GM23248 (cell line): ENCODE data around the gene METTL27. TPM values are rescaled to one million over a fixed set of nuclear protein-coding genes. Genes with fewer than 3 reads are reported as not detected.

Source experiments
- DNase-seq: peaks from one replicate; pipeline ENCODE4 v3.0.0-alpha.2; 2015
- H2AFZ ChIP-seq: fragments of 200-600 bp; sonication (generic); 2 replicates; pipeline ENCODE4 v1.6.1; 2016; ENCODE audit warnings: antibody characterized with exemption
- H3F3A ChIP-seq: fragments of 200-600 bp; sonication (generic); 2 replicates; pipeline ENCODE4 v1.6.1; 2016; ENCODE audit warnings: mild to moderate bottlenecking, antibody characterized with exemption, mixed run types; ENCODE audit not compliant: insufficient read depth
- H3K27ac ChIP-seq: fragments of 200-600 bp; sonication (generic); 2 replicates; pipeline ENCODE4 v1.5.1; 2016; ENCODE audit warnings: mild to moderate bottlenecking
- H3K27me3 ChIP-seq: fragments of 200-600 bp; sonication (generic); replicated peaks from 2 replicates; pipeline ENCODE4 v1.6.1; 2016; ENCODE audit warnings: mild to moderate bottlenecking; ENCODE audit not compliant: insufficient read depth
- H3K36me3 ChIP-seq: fragments of 200-600 bp; sonication (generic); 2 replicates; pipeline ENCODE4 v1.6.1; 2016; ENCODE audit warnings: low read depth, mild to moderate bottlenecking
- H3K4me1 ChIP-seq: fragments of 200-600 bp; sonication (generic); 2 replicates; pipeline ENCODE4 v1.6.1; 2016; ENCODE audit warnings: mild to moderate bottlenecking; ENCODE audit not compliant: insufficient read depth
- H3K4me2 ChIP-seq: fragments of 200-600 bp; sonication (generic); one replicate; pipeline ENCODE4 v1.6.1; 2016; ENCODE audit warnings: mild to moderate bottlenecking; ENCODE audit not compliant: unreplicated experiment
- H3K4me3 ChIP-seq: fragments of 200-600 bp; sonication (generic); 2 replicates; pipeline ENCODE4 v1.5.1; 2016; ENCODE audit warnings: mild to moderate bottlenecking
- H3K79me2 ChIP-seq: fragments of 200-600 bp; sonication (generic); 2 replicates; pipeline ENCODE4 v1.6.1; 2016; ENCODE audit warnings: mild to moderate bottlenecking; ENCODE audit not compliant: insufficient read depth
- H3K9ac ChIP-seq: fragments of 200-600 bp; sonication (generic); 2 replicates; pipeline ENCODE4 v1.6.1; 2016; ENCODE audit warnings: mild to moderate bottlenecking
- H3K9me2 ChIP-seq: fragments of 200-600 bp; sonication (generic); 2 replicates; pipeline ENCODE4 v1.6.1; 2016; ENCODE audit warnings: mixed run types, mild to moderate bottlenecking, moderate library complexity; ENCODE audit not compliant: insufficient read depth
- H3K9me3 ChIP-seq: fragments of 200-600 bp; sonication (generic); one replicate; pipeline ENCODE4 v1.6.1; 2017; ENCODE audit warnings: low read depth
- H4K20me1 ChIP-seq: fragments of 200-600 bp; sonication (generic); 2 replicates; pipeline ENCODE4 v1.6.0; 2016; ENCODE audit not compliant: insufficient read depth
- EZH2 ChIP-seq: fragments of 200-600 bp; sonication (generic); IDR thresholded peaks from 2 replicates; pipeline ENCODE4 v1.6.1; 2018; ENCODE audit warnings: antibody characterized with exemption, mild to moderate bottlenecking; ENCODE audit not compliant: insufficient read depth, poor library complexity, severe bottlenecking
- EZH2phosphoT487 ChIP-seq: fragments of 200-600 bp; sonication (generic); IDR thresholded peaks from 2 replicates; pipeline ENCODE4 v1.6.1; 2018; ENCODE audit warnings: antibody characterized with exemption, moderate library complexity, mild to moderate bottlenecking, low read depth; ENCODE audit not compliant: insufficient read depth
- WGBS, 2 experiments: methylation state at CpG; one replicate each; pipeline ENCODE4 v1.1.6; 2015 to 2017; ENCODE audit warnings: low lambda C conversion rate in 2 of 2, low coverage in 1 of 2; ENCODE audit errors: missing lambda C conversion rate in 2 of 2; 5-methylcytosine and 5-hydroxymethylcytosine counted together
- in situ Hi-C: fragments of 300-500 bp; cut with MboI; formaldehyde crosslinking; loops from 2 replicates; pipeline ENCODE4 v1.15.0; 2020
- polyA plus RNA-seq: library from polyadenylated mRNA; unstranded; fragments of >200 nt; fragmentation: Nextera tagmentation; extraction: Ambion mirVana; gene quantifications from 2 replicates; pipeline ENCODE4 v1.2.1, GENCODE V29; 2016
- total RNA-seq: library from RNA; depleted of rRNA; stranded (reverse); fragments of >200 nt; shearing (Covaris generic); gene quantifications from 2 replicates; pipeline ENCODE4 v1.2.3, GENCODE V29; 2014

METTL27 gene
- total and polyA plus RNA-seq, 2 experiments from 2014 or later, result 5.3 to 6.5 TPM

- Histone ChIP-seq H3K9me3 (no peaks in the 10 kb centered on the region), H3K9ac (no peak overlapping the region), H3K36me3 (no peaks in the 10 kb centered on the region), H3K79me2 (no peaks in the 10 kb centered on the region), H2AFZ (no peak overlapping the region), H3F3A (no peaks in the 10 kb centered on the region), H3K4me3 (no peak overlapping the region), H3K27ac (no peak overlapping the region), H3K4me1 (no peaks in the 10 kb centered on the region), H3K4me2 (no peak overlapping the region), H3K9me2 (no peaks in the 10 kb centered on the region), H3K27me3 (no peaks in the 10 kb centered on the region), H4K20me1 (no peaks in the 10 kb centered on the region)
- in situ Hi-C loops, result no loop called here
- 80 to 81% methylated on average over 7 of the region's 7 CpGs for WGBS, 2 experiments
- no peak for TF ChIP-seq EZH2
- no peak for TF ChIP-seq EZH2phosphoT487
- DNase-seq, result no peak
Measured at GRCh38 chr7:73829505-73829904, 12.8 kb downstream of the METTL27 start.

GRCh38 chr7:73828972-73829371 lies 13.3 kb downstream of the METTL27 start:
- no peak for DNase-seq
- H3K27ac ChIP-seq, result no peak overlapping the region
- H3K4me2 ChIP-seq, result no peak overlapping the region
- H3K9me3 ChIP-seq, result no peaks in the 10 kb centered on the region
- H3K79me2 ChIP-seq, result no peaks in the 10 kb centered on the region
- 95 to 100% methylated on average over 5 of the region's 5 CpGs for WGBS, 2 experiments
- H3K4me3 ChIP-seq, result no peak overlapping the region
- TF ChIP-seq EZH2 (no peak), EZH2phosphoT487 (no peak)
- no peaks in the 10 kb centered on the region for H3K27me3 ChIP-seq
- no peaks in the 10 kb centered on the region for H3F3A ChIP-seq
- in situ Hi-C loops, result no loop called here
- H3K9ac ChIP-seq, result no peak overlapping the region
- H3K9me2 ChIP-seq, result no peaks in the 10 kb centered on the region
- H3K36me3 ChIP-seq, result no peaks in the 10 kb centered on the region
- no peaks in the 10 kb centered on the region for H4K20me1 ChIP-seq
- no peaks in the 10 kb centered on the region for H3K4me1 ChIP-seq
- H2AFZ ChIP-seq, result no peak overlapping the region

GRCh38 chr7:73828107-73828803 lies 14.1 kb downstream of the METTL27 start:
- Histone ChIP-seq H3K9me2 (no peaks in the 10 kb centered on the region), H3K9ac (no peak overlapping the region), H3K27me3 (no peaks in the 10 kb centered on the region), H3K36me3 (no peaks in the 10 kb centered on the region), H3K4me3 (no peak overlapping the region), H4K20me1 (no peaks in the 10 kb centered on the region), H3K4me1 (peaks cover 2% of the 10 kb centered on the region), H3K4me2 (no peak overlapping the region), H3K79me2 (no peaks in the 10 kb centered on the region), H3K27ac (no peak overlapping the region), H3F3A (0 out of 2 replicates have a peak, but pooled peaks cover 4% of the 10 kb centered on the region), H3K9me3 (no peaks in the 10 kb centered on the region), H2AFZ (no peak overlapping the region)
- in situ Hi-C loops, result no loop called here
- 77 to 81% methylated on average over 11 to 14 of the region's 14 CpGs for WGBS, 2 experiments
- no peak for TF ChIP-seq EZH2
- no peak for TF ChIP-seq EZH2phosphoT487
- DNase-seq, result peak; percentile 63

- no peak overlapping the region for H3K4me3 ChIP-seq
- 42 to 63% methylated on average over 7 to 11 of the region's 11 CpGs for WGBS, 2 experiments
- 0 out of 2 replicates have a peak, but pooled peaks cover 8% of the 10 kb centered on the region for H3F3A ChIP-seq
- H3K4me2 ChIP-seq, result no peak overlapping the region
- no peaks in the 10 kb centered on the region for H4K20me1 ChIP-seq
- H2AFZ ChIP-seq, result no peak overlapping the region
- no peak overlapping the region for H3K27ac ChIP-seq
- H3K36me3 ChIP-seq, result no peaks in the 10 kb centered on the region
- no peaks in the 10 kb centered on the region for H3K9me3 ChIP-seq
- no peak for DNase-seq
- H3K79me2 ChIP-seq, result no peaks in the 10 kb centered on the region
- no peaks in the 10 kb centered on the region for H3K27me3 ChIP-seq
- H3K4me1 ChIP-seq, result peaks cover 7% of the 10 kb centered on the region
- TF ChIP-seq EZH2, result no peak
- TF ChIP-seq EZH2phosphoT487, result no peak
- in situ Hi-C loops, result no loop called here
- H3K9ac ChIP-seq, result no peak overlapping the region
- no peaks in the 10 kb centered on the region for H3K9me2 ChIP-seq
Measured at GRCh38 chr7:73827567-73828106, 14.7 kb downstream of the METTL27 start.
